Measurements from ENCODE around the gene ZNF550.

DNA sequence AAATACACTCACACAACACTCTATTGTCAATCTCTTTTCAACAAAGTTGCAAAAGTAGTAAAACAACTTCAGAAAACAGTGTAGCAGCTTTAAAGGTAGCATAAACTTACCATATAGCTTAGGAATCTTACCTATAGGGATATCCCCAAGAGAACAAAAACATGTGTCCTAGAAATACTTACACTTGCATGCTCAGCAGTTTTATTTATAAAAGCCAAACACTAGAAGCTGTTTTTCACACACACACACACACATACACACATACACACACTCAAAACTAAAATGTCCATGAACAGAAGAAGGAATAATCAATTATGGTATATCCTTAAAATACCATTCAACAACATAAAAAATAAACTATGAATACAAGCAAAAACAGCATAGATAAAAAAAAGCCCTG, 48.2 kb downstream of the ZNF550 start:
- TF ChIP-seq, protein P1, sequence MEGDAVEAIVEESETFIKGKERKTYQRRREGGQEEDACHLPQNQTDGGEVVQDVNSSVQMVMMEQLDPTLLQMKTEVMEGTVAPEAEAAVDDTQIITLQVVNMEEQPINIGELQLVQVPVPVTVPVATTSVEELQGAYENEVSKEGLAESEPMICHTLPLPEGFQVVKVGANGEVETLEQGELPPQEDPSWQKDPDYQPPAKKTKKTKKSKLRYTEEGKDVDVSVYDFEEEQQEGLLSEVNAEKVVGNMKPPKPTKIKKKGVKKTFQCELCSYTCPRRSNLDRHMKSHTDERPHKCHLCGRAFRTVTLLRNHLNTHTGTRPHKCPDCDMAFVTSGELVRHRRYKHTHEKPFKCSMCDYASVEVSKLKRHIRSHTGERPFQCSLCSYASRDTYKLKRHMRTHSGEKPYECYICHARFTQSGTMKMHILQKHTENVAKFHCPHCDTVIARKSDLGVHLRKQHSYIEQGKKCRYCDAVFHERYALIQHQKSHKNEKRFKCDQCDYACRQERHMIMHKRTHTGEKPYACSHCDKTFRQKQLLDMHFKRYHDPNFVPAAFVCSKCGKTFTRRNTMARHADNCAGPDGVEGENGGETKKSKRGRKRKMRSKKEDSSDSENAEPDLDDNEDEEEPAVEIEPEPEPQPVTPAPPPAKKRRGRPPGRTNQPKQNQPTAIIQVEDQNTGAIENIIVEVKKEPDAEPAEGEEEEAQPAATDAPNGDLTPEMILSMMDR (IDR thresholded peaks at IDR 0.05; ENCODE audit: extremely low read depth in 1 of 2, insufficient read depth in 1 of 2, low read depth in 1 of 2, low read length in 2 of 2): no peak
- no peak for TF ChIP-seq JUN (IDR thresholded peaks at IDR 0.05; ENCODE audit: borderline replicate concordance, insufficient read depth, insufficient read length, low read depth)
- TF ChIP-seq POLR2AphosphoS5 (IDR thresholded peaks at IDR 0.05; ENCODE audit: insufficient read depth, low read depth, low read length): no peak
- TF ChIP-seq, protein P2, sequence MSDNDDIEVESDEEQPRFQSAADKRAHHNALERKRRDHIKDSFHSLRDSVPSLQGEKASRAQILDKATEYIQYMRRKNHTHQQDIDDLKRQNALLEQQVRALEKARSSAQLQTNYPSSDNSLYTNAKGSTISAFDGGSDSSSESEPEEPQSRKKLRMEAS (IDR thresholded peaks at IDR 0.05; ENCODE audit: insufficient read depth, insufficient read length): no peak
- no peak for TF ChIP-seq POLR2A (IDR thresholded peaks at IDR 0.05; ENCODE audit: low read depth, low read length)
- no peak for TF ChIP-seq MYC (IDR thresholded peaks at IDR 0.05; ENCODE audit: low read depth, low read length)
- no peak for TF ChIP-seq EZH2 (IDR thresholded peaks at IDR 0.05; ENCODE audit: borderline replicate concordance, low read depth, low read length, severe bottlenecking)
- no peak for TF ChIP-seq FOS (IDR thresholded peaks at IDR 0.05; ENCODE audit: borderline replicate concordance, insufficient read depth, low read length)

Measured in endothelial cell of umbilical vein (primary cell).